Prostate gland (tissue), 2 donors: ENCODE measurements around the gene RAD54L.
"Not testable (repeated sequence)": the region's sequence is repeated elsewhere in the genome, so short reads cannot be mapped to it uniquely, and the experiment has no call there.

Experiments
- CTCF ChIP-seq, 4 experiments: fragments of 200-600 bp in 2 of 4; fragments of 450-650 bp in 2 of 4; sonication (generic) in 2 of 4; IDR thresholded peaks; 1 replicate in 3 of 4; 2 replicates in 1 of 4; pipeline ENCODE4 v1.5.1; 2016 to 2019; ENCODE audit warnings: antibody characterized with exemption in 4 of 4, mild to moderate bottlenecking in 2 of 4, moderate library complexity in 2 of 4
- POLR2A ChIP-seq: fragments of 450-650 bp; IDR thresholded peaks from one replicate; pipeline ENCODE4 v1.6.1; 2016; ENCODE audit warnings: antibody characterized with exemption, mild to moderate bottlenecking
- POLR2AphosphoS5 ChIP-seq: sonication (generic); formaldehyde crosslinking; IDR thresholded peaks from one replicate; pipeline ENCODE4 v1.6.1; 2017; ENCODE audit warnings: antibody characterized with exemption

DNA sequence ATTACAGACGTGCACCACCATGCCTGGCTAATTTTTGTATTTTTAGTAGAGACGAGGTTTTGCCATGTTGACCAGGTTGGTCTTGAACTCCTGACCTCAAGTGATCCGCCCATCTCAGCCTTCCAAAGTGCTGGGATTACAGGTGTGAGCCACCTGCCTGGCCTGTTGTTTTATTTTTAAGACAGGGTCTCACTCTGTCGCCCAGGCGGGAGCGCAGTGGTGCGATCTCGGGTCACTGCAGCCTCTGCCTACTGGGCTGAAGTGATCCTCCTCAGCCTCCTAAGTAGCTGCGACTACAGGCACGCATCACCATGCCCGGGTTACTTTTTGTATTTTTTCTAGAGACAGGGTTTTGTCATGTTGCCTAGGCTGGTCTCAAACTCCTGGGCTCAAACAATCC lies 24.5 kb upstream of the RAD54L start:
- TF ChIP-seq CTCF (IDR thresholded peaks at IDR 0.05); POLR2A; POLR2AphosphoS5: not testable (repeated sequence)
